GM21529 (cell line): ENCODE measurements around the gene SPI1.

ENCODE experiments used
- ATAC-seq: cut with Tn5 transposase; IDR thresholded peaks from one replicate; pipeline ENCODE4 v1.9.1; 2021; ENCODE audit not compliant: unreplicated experiment

SPI1 gene

DNA sequence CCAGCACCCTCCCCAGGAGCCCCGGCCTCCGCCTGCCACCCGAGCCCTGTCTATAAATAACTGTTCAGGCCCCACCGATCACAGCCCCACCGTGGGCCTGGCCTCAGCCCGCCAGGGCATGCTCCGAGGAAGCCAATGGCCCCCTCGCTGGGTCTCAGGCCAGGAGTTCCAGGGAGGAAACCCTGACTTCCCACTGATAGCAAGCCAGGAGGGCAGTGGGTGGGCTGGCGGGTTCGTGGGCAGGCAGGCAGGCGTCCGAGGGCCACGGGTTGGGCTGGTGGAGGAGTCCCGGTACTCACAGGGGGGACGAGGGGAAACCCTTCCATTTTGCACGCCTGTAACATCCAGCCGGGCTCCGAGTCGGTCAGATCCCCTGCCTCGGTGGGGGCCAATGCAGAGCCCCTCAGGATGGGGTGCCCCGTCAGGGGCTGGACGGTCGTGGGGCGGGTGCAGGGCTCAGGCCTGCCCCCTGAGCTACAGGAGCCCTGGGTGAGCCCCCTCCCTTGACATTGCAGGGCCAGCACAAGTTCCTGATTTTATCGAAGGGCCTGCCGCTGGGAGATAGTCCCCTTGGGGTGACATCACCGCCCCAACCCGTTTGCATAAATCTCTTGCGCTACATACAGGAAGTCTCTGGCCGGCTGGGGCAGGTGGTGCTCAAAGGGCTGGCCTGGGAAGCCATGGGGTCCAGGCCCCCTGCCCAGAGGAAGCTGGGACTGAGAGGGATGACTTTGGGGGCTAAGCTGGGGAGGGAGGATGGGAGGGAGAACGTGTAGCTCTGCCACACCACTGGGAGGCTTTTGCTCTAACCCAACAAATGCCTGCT, at the start of gene SPI1:
Gene SPI1 (minus strand): TSS at position 538 of the 826 bp plus-strand sequence. CDS start 194 bp downstream, at position 344.
- ATAC-seq: peak; percentile 81

DNA sequence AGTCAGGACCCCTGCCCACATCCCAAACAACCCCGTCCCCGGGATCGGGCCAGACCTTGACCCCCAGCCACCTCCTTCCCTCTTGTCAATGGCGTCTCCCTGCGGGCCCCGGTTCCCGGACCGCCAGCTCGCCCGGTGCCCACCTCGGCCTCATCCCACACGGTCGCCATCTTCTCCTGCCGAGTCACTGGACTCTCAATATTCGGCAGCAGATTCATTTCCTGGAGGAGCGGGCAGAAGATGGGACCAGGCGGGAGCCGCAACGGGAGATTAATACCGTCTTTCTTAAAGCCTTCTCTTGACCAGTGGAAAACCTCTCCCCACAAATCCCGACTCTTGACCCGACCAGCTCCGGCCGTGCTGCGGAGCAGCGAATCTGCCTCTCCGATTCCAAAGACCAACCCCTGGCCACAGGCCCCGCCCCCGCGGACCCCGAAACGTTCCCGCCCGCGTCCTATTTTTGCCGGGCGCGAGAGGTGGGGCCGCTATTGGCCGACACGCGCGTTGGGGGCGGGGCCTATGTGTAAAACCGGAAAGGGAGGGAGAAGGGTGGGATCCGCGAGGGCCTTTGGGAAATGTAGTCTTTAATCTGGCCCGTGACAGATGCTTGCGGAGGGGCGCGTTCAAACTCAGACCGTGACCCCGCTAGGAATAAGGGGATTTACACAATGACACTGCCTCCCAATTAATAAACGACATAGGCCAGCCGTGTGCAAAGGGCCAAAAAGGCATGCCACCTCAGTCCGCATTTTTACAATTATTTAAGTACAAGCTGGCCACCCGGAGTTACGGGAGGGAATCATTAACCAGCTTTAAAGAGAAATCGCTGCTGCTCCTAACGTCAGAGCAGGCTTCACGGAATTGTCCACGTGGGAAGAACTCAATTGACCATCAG, 48.0 kb upstream of the SPI1 start, which contains the start of gene PSMC3:
Gene PSMC3 (minus strand): TSS at position 378 of the 895 bp plus-strand sequence. CDS start 160 bp downstream, at position 218.
- ATAC-seq: peak; percentile 95

DNA sequence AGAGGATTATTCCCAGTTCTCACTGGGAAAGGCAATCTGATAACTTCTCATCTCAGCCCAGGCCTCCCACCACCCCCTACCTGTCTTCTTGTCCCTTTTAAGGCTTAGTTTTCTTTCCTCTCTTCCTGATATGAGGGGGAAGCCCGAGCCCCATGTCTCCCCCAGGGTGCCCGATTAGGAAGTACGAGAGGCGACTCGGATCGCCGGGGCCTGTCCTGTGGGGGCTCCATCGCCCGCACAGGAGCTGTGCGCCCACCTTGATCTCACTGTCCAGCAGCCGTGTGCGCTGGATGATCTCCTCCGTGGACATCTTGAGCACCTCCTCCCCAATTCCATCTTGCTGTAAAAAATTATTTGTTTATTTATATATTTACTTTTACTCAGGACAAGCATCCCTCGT, 47.3 kb upstream of the SPI1 start:
- ATAC-seq: no peak

DNA sequence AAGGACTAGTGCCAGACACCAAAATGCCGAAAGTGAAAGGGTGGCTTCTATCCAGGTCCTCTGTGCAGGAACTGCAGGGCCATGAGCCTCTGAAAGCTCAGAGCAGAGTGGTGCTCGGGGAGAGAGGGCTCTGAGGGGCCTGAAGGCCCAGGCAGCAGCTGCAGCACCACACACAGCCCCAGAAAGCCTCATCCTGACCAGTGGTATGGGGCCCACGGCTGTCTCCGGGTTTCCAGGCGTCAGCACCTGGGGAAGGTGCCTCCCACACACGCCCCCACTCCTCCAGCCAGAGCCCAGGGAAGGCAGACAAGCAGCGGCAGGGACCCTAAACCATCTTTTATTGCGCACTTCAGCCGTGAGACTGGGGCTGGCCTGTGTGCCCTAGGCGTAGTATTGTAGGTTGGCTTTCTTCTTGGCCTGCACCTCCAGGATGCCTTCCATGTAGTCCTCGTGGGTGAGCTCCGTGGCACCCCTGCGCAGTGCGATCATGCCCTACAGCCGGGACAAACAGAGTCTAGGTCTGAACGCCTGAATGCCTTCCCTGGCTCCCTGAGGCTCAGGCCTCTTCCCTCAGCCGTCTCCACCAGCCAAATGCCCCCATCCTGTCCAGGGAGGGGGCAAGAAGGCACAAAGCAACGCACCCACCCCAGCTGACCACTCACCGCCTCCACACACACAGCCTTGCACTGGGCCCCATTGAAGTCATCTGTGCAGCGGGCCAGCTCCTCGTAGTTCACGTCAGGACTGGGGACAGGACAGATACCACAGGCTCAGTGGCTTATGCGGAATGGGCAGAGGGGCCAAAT, 40.3 kb upstream of the SPI1 start:
- no peak for ATAC-seq

DNA sequence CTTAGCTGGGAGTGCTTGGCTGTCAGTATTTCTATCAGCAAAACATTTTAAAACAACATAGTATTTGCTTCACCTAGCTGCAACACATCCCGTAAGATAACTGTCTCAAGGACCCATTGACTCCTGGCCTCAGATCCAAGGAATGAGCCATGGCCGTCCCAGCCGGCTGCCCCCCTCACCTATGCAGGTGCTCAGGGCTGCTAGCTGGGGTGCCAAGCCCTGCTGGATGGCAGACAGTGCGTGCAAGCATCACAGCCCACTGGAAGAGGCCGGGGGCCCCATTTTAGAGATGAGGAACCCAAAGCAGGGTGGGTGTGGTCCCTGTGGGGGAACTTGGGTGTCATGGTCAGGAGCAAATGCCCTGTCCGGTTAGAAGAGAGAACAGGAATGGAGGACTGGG, 39.4 kb upstream of the SPI1 start:
- no peak for ATAC-seq

DNA sequence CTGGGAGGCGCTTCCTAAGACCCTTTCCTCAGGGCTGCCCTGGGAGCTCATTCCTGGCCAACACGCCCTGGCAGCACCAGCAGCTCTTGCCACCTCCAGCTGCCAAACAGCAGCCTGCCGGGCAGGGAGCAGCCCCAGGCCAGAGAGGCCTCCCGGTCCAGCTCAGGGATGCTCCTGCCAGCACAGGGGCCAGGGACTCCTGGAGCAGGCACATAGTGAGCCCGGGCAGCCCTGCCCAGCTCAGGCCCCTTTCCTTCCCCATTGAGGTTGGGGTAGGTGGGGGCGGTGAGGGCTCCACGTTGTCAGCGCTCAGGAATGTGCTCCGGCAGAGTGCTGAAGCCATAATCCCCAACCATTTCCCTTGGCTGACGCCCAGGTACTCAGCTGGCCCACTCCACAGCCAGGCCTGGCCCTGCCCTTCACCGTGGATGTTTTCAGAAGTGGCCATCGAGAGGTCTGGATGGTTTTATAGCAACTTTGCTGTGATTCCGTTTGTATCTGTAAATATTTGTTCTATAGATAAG, 37.7 kb upstream of the SPI1 start:
- ATAC-seq: no peak

DNA sequence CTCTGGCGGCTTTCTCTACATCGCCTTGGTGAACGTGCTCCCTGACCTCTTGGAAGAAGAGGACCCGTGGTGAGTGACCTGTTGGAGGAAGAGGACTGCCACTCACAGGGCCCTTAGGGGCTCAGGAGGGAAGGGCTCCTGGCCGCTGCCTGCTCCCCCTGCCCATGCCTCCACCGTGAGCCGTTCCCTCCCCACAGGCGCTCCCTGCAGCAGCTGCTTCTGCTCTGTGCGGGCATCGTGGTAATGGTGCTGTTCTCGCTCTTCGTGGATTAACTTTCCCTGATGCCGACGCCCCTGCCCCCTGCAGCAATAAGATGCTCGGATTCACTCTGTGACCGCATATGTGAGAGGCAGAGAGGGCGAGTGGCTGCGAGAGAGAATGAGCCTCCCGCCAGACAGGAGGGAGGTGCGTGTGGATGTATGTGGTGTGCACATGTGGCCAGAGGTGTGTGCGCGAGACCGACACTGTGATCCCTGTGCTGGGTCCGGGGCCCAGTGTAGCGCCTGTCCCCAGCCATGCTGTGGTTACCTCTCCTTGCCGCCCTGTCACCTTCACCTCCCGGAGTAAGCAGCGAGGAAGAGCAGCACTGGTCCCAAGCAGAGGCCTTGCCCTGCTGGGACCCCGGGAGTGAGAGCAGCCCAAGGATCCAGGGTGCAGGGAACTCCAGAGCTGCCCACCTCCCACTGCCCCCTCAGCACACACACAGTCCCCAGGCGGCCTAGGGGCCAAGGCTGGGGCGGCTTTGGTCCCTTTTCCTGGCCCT, 36.9 kb upstream of the SPI1 start:
- no peak for ATAC-seq

DNA sequence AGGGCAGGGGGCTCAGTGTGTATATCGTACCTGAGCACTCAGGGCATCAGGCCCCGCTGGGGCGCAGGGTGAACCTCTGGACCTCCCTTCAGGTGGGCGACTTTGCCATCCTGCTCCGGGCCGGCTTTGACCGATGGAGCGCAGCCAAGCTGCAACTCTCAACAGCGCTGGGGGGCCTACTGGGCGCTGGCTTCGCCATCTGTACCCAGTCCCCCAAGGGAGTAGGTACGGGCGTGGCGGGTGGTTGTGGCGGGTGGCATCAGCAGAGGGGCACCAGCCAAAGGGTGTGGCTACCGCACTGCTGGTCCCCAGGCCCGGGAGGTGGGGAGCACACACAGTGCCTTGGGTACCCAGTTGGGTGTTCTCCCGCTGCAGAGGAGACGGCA, 36.3 kb upstream of the SPI1 start:
- ATAC-seq: no peak

DNA sequence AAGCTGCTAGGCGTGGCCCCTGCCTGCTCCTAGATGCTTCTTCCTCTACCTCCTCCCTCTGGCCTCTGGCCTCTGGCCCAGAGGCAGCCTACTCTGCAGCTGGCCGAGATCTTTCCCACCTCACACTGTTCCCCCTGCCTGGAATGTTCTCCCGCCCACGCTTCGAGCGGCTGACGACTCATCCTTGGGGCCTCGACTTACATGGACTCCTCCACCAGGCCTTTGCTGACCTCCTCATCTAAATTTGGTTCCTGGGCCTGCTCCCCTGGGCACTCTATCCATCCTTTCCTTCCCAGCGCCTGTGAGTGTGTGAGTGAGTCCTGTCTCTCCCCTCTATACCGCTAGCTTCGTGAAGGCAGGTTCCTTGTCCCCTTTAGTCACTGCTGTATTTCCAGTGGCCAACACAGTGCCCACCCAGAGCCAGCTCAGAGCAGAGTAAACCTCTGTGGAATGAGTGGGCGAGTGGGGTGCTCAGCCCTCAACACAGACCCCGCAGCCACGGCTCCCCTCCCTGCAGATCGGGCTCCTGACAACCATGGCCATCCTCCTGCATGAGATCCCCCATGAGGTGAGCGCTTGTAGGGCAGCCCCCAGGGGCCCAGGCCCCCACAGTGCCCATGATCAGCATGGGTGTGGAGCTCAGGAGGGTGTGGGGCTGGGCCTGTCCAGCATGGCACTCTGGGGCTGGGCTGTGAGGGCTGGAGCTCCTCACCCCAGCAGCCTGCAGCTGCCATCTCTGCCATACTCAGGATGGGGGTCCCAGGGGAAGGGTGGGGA, 35.7 kb upstream of the SPI1 start:
- ATAC-seq: no peak

DNA sequence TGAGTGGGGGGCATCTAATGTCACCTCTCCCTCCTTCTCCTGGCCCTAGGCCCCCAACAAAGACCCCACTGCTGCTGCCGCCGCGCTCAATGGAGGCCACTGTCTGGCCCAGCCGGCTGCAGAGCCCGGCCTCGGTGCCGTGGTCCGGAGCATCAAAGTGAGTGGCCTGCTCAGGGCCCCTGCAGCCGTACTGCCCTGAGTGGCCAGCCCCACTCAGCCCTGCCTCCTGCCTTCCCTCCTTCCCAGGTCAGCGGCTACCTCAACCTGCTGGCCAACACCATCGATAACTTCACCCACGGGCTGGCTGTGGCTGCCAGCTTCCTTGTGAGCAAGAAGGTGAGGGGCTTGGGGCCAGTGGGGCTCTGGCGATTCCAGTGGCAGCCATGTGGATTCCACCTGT, 35.0 kb upstream of the SPI1 start:
- no peak for ATAC-seq

DNA sequence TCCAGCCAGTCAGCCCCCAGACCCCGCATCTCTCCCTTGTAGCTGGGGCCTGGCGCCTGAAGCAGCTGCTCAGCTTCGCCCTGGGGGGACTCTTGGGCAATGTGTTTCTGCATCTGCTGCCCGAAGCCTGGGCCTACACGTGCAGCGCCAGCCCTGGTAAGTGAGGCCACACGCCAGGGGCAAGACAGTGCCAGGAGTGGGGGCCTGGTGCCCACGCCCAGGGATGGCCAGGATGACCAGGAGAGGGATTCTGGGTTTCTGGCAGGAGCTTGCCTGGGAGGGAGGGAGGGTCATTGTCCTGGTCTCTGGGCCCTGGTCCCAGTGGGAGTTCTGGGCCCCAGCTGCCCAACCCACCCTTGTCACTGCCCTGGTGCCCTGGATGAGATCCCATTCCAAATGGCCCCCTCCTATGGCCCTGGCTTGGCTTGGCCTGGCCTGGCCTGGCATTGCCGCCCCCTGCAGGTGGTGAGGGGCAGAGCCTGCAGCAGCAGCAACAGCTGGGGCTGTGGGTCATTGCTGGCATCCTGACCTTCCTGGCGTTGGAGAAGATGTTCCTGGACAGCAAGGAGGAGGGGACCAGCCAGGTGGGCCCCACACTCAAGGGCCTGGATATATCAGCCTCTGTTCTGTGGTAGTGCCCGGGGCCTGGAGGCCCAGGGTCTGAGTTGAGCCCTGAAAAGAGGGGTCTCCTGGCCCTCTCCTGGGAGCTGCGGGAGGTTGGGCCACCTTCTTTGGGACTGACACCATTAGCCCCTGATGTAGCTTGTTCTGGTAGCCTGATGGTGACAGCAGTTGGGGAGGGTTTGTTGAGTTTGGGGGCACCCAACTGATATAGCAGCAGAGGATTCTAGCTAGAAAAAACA, 33.8 kb upstream of the SPI1 start:
- no peak for ATAC-seq

DNA sequence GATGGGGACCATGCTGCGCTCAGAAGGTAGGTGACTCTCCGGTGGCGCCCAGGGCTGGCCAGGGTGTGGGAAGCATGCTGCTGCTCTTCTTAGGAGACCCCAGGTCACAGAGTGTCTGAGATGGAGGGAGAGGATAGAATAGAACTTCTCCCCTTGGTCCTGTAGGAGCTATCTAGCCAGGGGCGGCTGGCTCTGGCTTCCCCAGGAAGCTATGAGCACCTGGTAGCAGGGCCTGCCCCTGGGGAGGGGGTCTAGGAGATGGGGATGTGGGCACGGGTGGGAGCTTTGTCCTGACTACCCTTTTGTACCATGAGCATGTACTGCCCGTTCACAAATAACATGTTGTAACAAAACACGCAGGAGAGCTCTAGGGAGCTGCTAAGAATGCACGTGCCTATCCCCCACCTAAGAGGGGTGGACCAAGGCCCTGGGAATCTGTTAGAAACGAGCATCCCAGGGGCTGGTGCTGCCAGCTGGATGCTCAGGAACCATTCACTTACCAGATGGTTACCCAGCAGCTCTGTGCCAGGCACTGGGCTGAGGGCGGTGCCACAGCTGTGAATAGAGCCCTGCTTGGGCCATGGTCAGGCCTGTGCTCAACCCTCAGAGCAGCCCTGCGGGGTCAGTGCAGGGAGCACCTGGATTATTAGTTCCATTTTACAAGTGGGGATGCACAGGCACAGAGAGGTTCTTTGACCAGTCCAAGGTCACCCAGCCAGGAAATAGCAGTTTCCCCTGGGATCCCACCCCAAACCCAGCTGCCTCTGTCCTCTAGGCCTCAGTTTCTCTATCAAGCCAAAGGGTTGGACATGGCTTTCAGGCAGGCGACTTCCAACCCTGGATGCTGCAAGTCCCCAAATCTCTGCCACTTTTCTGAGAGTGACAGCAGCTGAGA, 32.3 kb upstream of the SPI1 start:
- ATAC-seq: no peak

DNA sequence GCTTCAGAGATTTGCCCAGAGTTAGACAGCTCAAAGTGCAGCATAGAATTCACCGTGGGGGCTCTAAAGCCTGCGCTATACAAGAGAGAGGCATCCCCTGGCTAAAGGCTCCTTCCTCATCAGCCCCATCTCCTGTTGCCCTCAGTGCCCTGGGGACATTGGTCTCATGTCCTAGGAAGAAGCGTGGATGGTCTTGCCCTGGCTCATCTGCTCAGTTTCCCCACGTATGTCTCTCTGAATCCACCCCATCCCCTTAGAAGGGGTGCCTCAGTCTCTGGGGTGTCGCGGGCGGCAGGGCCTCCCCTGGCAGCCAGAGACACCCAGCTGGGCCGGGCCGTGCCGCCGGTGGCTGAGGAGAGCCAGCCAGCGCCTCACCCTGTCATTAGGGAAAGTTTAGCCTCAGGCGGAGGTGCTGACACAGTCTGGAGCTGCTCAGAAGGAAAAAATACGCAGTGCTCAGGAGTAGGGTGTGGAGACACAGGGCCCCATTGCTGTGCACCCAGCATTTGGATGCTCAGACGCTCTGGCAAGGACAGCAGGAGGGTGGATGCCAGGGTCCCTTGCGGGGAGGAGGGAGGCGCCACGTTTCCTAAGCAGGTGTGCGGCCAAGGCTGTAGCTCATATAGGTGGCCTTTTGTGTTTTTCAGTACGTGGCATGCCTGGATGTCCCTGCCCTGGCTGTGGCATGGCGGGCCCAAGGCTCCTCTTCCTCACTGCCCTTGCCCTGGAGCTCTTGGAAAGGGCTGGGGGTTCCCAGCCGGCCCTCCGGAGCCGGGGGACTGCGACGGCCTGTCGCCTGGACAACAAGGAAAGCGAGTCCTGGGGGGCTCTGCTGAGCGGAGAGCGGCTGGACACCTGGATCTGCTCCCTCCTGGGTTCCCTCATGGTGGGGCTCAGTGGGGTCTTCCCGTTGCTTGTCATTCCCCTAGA, 31.4 kb upstream of the SPI1 start:
- no peak for ATAC-seq

DNA sequence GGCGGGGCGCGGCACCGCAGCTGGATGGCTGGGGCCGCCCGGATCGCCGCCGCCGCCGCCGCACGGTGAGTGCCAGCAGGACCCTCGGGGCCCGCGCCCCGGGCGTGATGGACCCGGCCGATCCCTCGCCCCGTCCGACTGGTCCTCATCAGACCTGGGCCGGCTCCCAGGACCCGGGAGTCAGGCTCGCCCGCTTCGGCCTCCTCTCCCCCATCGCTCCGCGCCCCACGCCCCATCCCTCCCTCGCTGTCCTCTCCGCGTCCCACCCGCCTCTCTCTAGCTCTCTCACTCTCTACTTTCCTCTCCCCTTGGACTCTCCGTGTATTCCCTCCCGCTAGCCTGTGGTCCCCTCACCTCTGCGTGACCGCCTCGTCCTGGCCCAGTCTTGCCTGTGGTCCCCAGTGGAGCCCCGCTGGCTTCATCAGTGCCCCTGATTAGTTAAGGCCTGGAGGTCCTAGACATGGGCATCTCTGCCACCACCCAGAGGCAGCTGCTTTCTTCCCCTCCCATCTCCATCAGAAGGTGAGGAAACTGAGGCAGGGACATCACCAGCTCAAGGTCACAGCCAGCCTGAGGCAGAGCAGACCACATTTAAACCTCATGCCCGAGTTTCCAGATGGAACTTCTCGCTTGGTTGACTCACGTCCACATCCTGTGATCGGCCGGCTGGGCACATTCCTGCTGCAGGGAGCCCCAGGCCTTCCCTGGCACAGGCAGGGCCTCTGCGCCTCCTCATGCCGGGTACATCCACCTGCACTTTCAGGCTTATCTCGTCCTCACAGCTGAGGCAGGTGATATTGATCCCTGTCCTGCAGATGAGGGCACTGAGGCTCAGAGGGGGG, 30.5 kb upstream of the SPI1 start:
- no peak for ATAC-seq
